Measurements from ENCODE around the gene ALK. TPM values are rescaled to one million over a fixed set of nuclear protein-coding genes. Genes with fewer than 3 reads are reported as not detected.

The ALK gene
- total RNA-seq, 4 donors from 2014 or later: 0.32 to 0.42 TPM; not detected in 2

- DNase-seq (ENCODE audit: low spot score in 2 of 2): no peak
These were observed 341.8 kb downstream of the ALK start for GRCh38 chr2:29579495-29580169.

GRCh38 chr2:29578084-29578598 lies 343.2 kb downstream of the ALK start:
- TF ChIP-seq POLR2A (IDR thresholded peaks at IDR 0.05): no peak
- TF ChIP-seq CTCF (IDR thresholded peaks at IDR 0.05): no peak
- TF ChIP-seq EP300 (IDR thresholded peaks at IDR 0.05): no peak
- TF ChIP-seq POLR2AphosphoS5 (IDR thresholded peaks at IDR 0.05): no peak
- no peak for DNase-seq (ENCODE audit: low spot score in 2 of 2)
- H3K36me3 ChIP-seq: no peaks in the 10 kb centered on the region
- H3K27ac ChIP-seq: no peak overlapping the region
- H3K27me3 ChIP-seq: no peaks in the 10 kb centered on the region
- H3K4me1 ChIP-seq: no peaks in the 10 kb centered on the region
- 84% methylated on average over 3 of the region's 3 CpGs for WGBS
- no peak overlapping the region for H3K4me3 ChIP-seq
- H3K9me3 ChIP-seq: no peaks in the 10 kb centered on the region

More at GRCh38 chr2:29579495-29580169, 341.8 kb downstream of the ALK start:
- TF ChIP-seq CTCF (IDR thresholded peaks at IDR 0.05) (no peak), EP300 (IDR thresholded peaks at IDR 0.05) (no peak), POLR2A (IDR thresholded peaks at IDR 0.05) (no peak), POLR2AphosphoS5 (IDR thresholded peaks at IDR 0.05) (no peak)
- Histone ChIP-seq H3K27ac (no peak overlapping the region), H3K4me3 (no peak overlapping the region), H3K27me3 (no peaks in the 10 kb centered on the region), H3K4me1 (no peaks in the 10 kb centered on the region), H3K9me3 (no peaks in the 10 kb centered on the region), H3K36me3 (no peaks in the 10 kb centered on the region)
- 84% methylated on average over 8 of the region's 8 CpGs for WGBS

GRCh38 chr2:29576231-29576630 lies 345.2 kb downstream of the ALK start:
- 53% methylated on average over 3 of the region's 3 CpGs for whole genome bisulfite sequencing
- Histone ChIP-seq H3K4me3 (no peak overlapping the region), H3K36me3 (no peaks in the 10 kb centered on the region), H3K27ac (no peak overlapping the region), H3K9me3 (no peaks in the 10 kb centered on the region), H3K27me3 (no peaks in the 10 kb centered on the region), H3K4me1 (no peaks in the 10 kb centered on the region)
- DNase-seq (ENCODE audit: low spot score in 2 of 2): no peak
- TF ChIP-seq EP300 (IDR thresholded peaks at IDR 0.05): no peak
- no peak for TF ChIP-seq CTCF (IDR thresholded peaks at IDR 0.05)
- TF ChIP-seq POLR2A (IDR thresholded peaks at IDR 0.05): no peak
- no peak for TF ChIP-seq POLR2AphosphoS5 (IDR thresholded peaks at IDR 0.05)

GRCh38 chr2:29575370-29575890 lies 346.0 kb downstream of the ALK start:
- no peaks in the 10 kb centered on the region for H3K4me1 ChIP-seq
- H3K27ac ChIP-seq: no peak overlapping the region
- no peak overlapping the region for H3K4me3 ChIP-seq
- TF ChIP-seq EP300 (IDR thresholded peaks at IDR 0.05) (no peak), POLR2A (IDR thresholded peaks at IDR 0.05) (no peak), CTCF (IDR thresholded peaks at IDR 0.05) (no peak), POLR2AphosphoS5 (IDR thresholded peaks at IDR 0.05) (no peak)
- H3K9me3 ChIP-seq: no peaks in the 10 kb centered on the region
- no peaks in the 10 kb centered on the region for H3K27me3 ChIP-seq
- no peak for DNase-seq (ENCODE audit: low spot score in 2 of 2)
- no peaks in the 10 kb centered on the region for H3K36me3 ChIP-seq
- 89% methylated on average over 4 of the region's 4 CpGs for WGBS

- WGBS: 89% methylated on average over 4 of the region's 4 CpGs
- DNase-seq (ENCODE audit: low spot score in 2 of 2): no peak
- H3K27me3 ChIP-seq: no peaks in the 10 kb centered on the region
These were observed 347.8 kb downstream of the ALK start for GRCh38 chr2:29573612-29574011.

More at GRCh38 chr2:29573612-29574011, 347.8 kb downstream of the ALK start:
- Histone ChIP-seq H3K4me1 (no peaks in the 10 kb centered on the region), H3K4me3 (no peak overlapping the region), H3K36me3 (no peaks in the 10 kb centered on the region), H3K9me3 (no peaks in the 10 kb centered on the region), H3K27ac (no peak overlapping the region)
- no peak for TF ChIP-seq POLR2AphosphoS5 (IDR thresholded peaks at IDR 0.05)
- no peak for TF ChIP-seq CTCF (IDR thresholded peaks at IDR 0.05)
- TF ChIP-seq POLR2A (IDR thresholded peaks at IDR 0.05): no peak
- no peak for TF ChIP-seq EP300 (IDR thresholded peaks at IDR 0.05)
